Measurements from ENCODE around the gene TMC6. TPM values are rescaled to one million over a fixed set of nuclear protein-coding genes. Genes with fewer than 3 reads are reported as not detected.

Gene TMC6
- total RNA-seq, 4 donors from 2014 or later, result 0.27 to 4.9 (median 2.6) TPM

DNA sequence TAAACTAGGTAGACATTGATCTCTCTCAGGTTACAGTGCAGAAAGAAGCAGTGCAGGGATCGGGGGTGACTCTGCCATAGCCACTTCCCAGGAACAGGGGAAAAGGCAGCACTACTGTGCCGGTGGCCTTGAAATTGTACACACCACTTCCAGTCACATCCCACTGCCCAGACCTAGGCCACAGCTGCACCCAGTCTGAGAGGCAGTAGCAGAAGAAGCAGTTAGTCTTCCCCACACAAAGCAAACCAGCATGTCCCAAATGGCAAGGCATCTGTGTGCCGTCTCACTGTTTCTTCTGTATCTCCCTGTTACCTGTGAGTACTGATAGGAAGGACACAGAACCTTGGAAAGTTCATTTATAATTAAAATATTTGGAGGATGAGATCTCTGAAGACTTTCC, 47.0 kb downstream of the TMC6 start:
- Histone ChIP-seq H3K9me3 (no peaks in the 10 kb centered on the region), H3K4me3 (no peak overlapping the region), H3K4me1 (peaks cover 12 to 20% of the 10 kb centered on the region in 2 donors), H3K27me3 (no peaks in the 10 kb centered on the region), H3K27ac (peak overlapping the region; percentile 59 to 65 (median 64)), H3K36me3 (peaks cover 0 to 36% of the 10 kb centered on the region in 2 donors)
- TF ChIP-seq, protein P1, sequence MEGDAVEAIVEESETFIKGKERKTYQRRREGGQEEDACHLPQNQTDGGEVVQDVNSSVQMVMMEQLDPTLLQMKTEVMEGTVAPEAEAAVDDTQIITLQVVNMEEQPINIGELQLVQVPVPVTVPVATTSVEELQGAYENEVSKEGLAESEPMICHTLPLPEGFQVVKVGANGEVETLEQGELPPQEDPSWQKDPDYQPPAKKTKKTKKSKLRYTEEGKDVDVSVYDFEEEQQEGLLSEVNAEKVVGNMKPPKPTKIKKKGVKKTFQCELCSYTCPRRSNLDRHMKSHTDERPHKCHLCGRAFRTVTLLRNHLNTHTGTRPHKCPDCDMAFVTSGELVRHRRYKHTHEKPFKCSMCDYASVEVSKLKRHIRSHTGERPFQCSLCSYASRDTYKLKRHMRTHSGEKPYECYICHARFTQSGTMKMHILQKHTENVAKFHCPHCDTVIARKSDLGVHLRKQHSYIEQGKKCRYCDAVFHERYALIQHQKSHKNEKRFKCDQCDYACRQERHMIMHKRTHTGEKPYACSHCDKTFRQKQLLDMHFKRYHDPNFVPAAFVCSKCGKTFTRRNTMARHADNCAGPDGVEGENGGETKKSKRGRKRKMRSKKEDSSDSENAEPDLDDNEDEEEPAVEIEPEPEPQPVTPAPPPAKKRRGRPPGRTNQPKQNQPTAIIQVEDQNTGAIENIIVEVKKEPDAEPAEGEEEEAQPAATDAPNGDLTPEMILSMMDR (IDR thresholded peaks at IDR 0.05 in 4 of 5, conservative IDR thresholded peaks at IDR 0.05 in 1 of 5), result no peak
- TF ChIP-seq POLR2A (IDR thresholded peaks at IDR 0.05), result no peak
- DNase-seq (no peak), ATAC-seq (no peak)
- in situ Hi-C loops (cut with MboI; ENCODE audit: low sequenced_read_pairs in 4 of 4) (no loop called here), intact Hi-C loops (cut with DNase I; ENCODE audit: low total_unique reads) (no loop called here)

DNA sequence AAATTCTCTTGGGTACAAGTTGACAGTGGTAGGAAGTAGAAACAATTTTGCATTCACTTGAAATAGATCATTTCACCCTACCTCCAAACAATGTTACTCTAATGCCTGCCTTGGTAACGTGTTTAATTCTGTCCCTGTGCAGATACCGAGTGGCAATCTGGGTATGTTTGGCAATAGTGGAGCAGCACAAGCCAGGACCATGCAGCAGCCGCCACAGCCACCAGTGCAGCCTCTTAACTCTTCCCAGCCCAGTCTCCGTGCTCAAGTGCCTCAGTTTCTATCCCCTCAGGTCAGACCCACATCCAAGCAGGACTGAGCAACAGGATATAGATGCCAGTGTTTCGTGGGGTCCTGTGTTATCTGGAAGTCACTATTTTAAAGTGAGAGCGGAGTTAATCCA, 49.3 kb downstream of the TMC6 start:
- Histone ChIP-seq H3K27ac (peak overlapping the region in 1 of 4 donors; percentile 41), H3K9me3 (no peaks in the 10 kb centered on the region), H3K27me3 (no peaks in the 10 kb centered on the region), H3K4me3 (no peak overlapping the region), H3K4me1 (peaks cover 12 to 20% of the 10 kb centered on the region in 2 donors), H3K36me3 (peaks cover 0 to 56% of the 10 kb centered on the region in 2 donors)
- intact Hi-C loops (cut with DNase I; ENCODE audit: low total_unique reads) (no loop called here), in situ Hi-C loops (cut with MboI; ENCODE audit: low sequenced_read_pairs in 4 of 4) (no loop called here)
- ATAC-seq (peak in 1 of 2 donors; percentile 51), DNase-seq (no peak)
- TF ChIP-seq, protein P1 (IDR thresholded peaks at IDR 0.05 in 4 of 5, conservative IDR thresholded peaks at IDR 0.05 in 1 of 5), result no peak
- no peak for TF ChIP-seq POLR2A (IDR thresholded peaks at IDR 0.05)

DNA sequence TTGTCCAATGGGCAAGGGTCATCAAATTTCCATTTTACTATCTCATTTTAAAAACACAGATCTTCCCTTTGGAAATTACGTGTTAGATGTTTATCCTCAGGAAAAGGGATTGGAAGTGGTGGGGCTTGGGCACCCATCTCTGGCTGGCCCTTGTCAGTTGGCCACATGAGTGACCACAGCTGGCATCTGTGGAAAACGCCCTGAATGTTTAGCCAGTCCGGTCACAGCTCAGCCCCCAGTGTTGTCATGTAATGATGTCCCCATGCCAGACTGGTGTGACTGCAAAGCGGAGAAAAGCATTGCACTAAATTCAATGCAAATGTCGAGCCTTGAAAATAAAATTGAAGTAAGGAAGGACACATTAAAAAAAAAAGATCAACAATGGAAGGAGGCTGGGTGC, 53.0 kb downstream of the TMC6 start:
- TF ChIP-seq, protein P1 (IDR thresholded peaks at IDR 0.05 in 4 of 5, conservative IDR thresholded peaks at IDR 0.05 in 1 of 5), result no peak
- no peak for TF ChIP-seq POLR2A (IDR thresholded peaks at IDR 0.05)
- Histone ChIP-seq H3K9me3 (no peaks in the 10 kb centered on the region), H3K36me3 (peaks cover 0 to 92% of the 10 kb centered on the region in 2 donors)

DNA sequence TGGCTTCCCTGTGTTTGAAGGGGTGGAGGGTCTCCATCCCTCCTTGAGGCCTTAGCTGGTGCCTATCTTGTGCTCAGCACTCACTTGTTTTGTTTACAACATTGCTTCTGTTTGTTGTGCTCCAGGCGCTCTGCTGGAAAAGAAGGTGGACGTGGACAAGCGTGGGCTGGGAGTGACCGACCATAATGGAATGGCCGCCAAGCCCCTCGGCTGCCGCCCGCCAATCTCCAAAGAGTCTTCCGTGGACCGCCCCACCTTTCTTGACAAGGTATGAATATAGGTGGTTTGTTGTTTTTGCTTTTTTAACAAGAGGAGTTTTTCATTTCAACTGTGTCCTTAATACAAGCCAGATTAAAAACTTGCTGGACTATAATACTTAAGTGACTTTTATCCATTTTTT, 53.5 kb downstream of the TMC6 start:
- no peak overlapping the region for H3K27ac ChIP-seq
- H3K9me3 ChIP-seq, result no peaks in the 10 kb centered on the region
- DNase-seq (no peak), ATAC-seq (no peak)
- H3K36me3 ChIP-seq, result peaks cover 0 to 97% of the 10 kb centered on the region in 2 donors
- in situ Hi-C loops (cut with MboI; ENCODE audit: low sequenced_read_pairs in 4 of 4) (no loop called here), intact Hi-C loops (cut with DNase I; ENCODE audit: low total_unique reads) (no loop called here)
- no peaks in the 10 kb centered on the region for H3K4me1 ChIP-seq
- no peaks in the 10 kb centered on the region for H3K27me3 ChIP-seq
- H3K4me3 ChIP-seq, result no peak overlapping the region
- no peak for TF ChIP-seq POLR2A (IDR thresholded peaks at IDR 0.05)
- TF ChIP-seq, protein P1 (IDR thresholded peaks at IDR 0.05 in 4 of 5, conservative IDR thresholded peaks at IDR 0.05 in 1 of 5), result no peak

More for the DNA sequence above, 53.0 kb downstream of the TMC6 start:
- intact Hi-C loops (cut with DNase I; ENCODE audit: low total_unique reads) (no loop called here), in situ Hi-C loops (cut with MboI; ENCODE audit: low sequenced_read_pairs in 4 of 4) (no loop called here)
- ATAC-seq (no peak), DNase-seq (no peak)
- H3K4me3 ChIP-seq, result no peak overlapping the region
- H3K4me1 ChIP-seq, result no peaks in the 10 kb centered on the region
- no peaks in the 10 kb centered on the region for H3K27me3 ChIP-seq
- H3K27ac ChIP-seq, result no peak overlapping the region

DNA sequence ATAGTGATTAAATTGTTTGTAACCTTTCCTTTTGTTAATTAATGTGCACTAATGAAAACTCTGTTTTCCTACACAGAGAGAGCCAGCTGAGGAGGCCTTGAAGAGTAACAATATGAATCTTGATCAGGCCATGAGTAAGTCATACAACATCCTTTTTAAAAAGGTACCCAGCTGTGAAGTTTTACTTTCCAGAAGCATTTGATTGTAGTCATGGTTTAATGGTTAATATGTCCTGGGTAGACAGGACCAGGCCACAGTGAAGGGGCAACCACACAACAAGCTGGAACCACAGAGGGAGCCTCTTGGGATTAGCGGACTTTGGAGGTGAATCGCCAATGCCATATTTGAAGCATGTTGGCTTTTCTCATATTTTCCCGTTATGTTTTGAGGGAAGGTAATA, 55.6 kb downstream of the TMC6 start:
- TF ChIP-seq, protein P1 (IDR thresholded peaks at IDR 0.05 in 4 of 5, conservative IDR thresholded peaks at IDR 0.05 in 1 of 5), result no peak
- TF ChIP-seq POLR2A (IDR thresholded peaks at IDR 0.05), result no peak

More for the DNA sequence above, 55.6 kb downstream of the TMC6 start:
- no peaks in the 10 kb centered on the region for H3K9me3 ChIP-seq
- no peak for ATAC-seq
- in situ Hi-C loops (cut with MboI; ENCODE audit: low sequenced_read_pairs in 4 of 4), result no loop called here
- no peak overlapping the region for H3K4me3 ChIP-seq
- no peak for DNase-seq
- no peaks in the 10 kb centered on the region for H3K27me3 ChIP-seq
- H3K4me1 ChIP-seq, result no peaks in the 10 kb centered on the region
- H3K36me3 ChIP-seq, result peaks cover 0 to 99% of the 10 kb centered on the region in 2 donors
- intact Hi-C loops (cut with DNase I; ENCODE audit: low total_unique reads), result no loop called here
- H3K27ac ChIP-seq, result no peak overlapping the region
